Liver (tissue), 9 donors: ENCODE data around the gene SNAP25. TPM values are rescaled to one million over a fixed set of nuclear protein-coding genes. Genes with fewer than 3 reads are reported as not detected.

Source experiments
- DNase-seq: peaks from one replicate; pipeline ENCODE4 v3.0.0-alpha.2; 2017; ENCODE audit warnings: low spot score
- H3K27ac ChIP-seq, 2 donors: one replicate each; pipeline ENCODE4 v1.7.0; 2013; ENCODE audit warnings: inconsistent platforms in 2 of 2, low read length in 2 of 2, control low read depth in 1 of 2, low read depth in 1 of 2, mild to moderate bottlenecking in 1 of 2
- H3K27me3 ChIP-seq, 4 donors: one replicate each; pipeline versions ENCODE4 v1.6.1 to v1.7.0; 2013; ENCODE audit warnings: low read length in 3 of 4, inconsistent platforms in 1 of 4, mild to moderate bottlenecking in 1 of 4, moderate library complexity in 1 of 4; ENCODE audit not compliant: control insufficient read depth in 4 of 4, insufficient read depth in 4 of 4
- H3K36me3 ChIP-seq, 4 donors: one replicate each; pipeline versions ENCODE4 v1.6.1 to v1.7.0; 2013; ENCODE audit warnings: low read length in 3 of 4, mild to moderate bottlenecking in 3 of 4, low read depth in 1 of 4, moderate library complexity in 1 of 4; ENCODE audit not compliant: control insufficient read depth in 4 of 4, insufficient read depth in 3 of 4
- H3K4me1 ChIP-seq, 4 donors: one replicate each; pipeline versions ENCODE4 v1.6.1 to v1.7.0; 2013; ENCODE audit warnings: low read length in 3 of 4, mild to moderate bottlenecking in 3 of 4, moderate library complexity in 1 of 4; ENCODE audit not compliant: control insufficient read depth in 4 of 4, insufficient read depth in 4 of 4
- H3K4me3 ChIP-seq, 3 donors: one replicate each; pipeline versions ENCODE4 v1.6.1 to v1.7.0; 2013; ENCODE audit warnings: low read length in 3 of 3, control low read depth in 1 of 3, low read depth in 1 of 3, mild to moderate bottlenecking in 1 of 3
- H3K9ac ChIP-seq, 2 donors: one replicate each; pipeline ENCODE4 v1.7.0; 2013; ENCODE audit warnings: low read length in 2 of 2, mild to moderate bottlenecking in 2 of 2, moderate library complexity in 2 of 2, control low read depth in 1 of 2, low read depth in 1 of 2
- H3K9me3 ChIP-seq, 4 donors: one replicate each; pipeline versions ENCODE4 v1.6.1 to v1.7.0; 2013; ENCODE audit warnings: low read length in 3 of 4; ENCODE audit not compliant: control insufficient read depth in 4 of 4
- ATF3 ChIP-seq: IDR thresholded peaks from 2 replicates; pipeline ENCODE4 v1.6.1; 2016; ENCODE audit warnings: antibody characterized with exemption
- CTCF ChIP-seq: fragments of 150-350 bp; IDR thresholded peaks from 2 replicates; pipeline ENCODE4 v1.5.1; 2017; ENCODE audit warnings: improper control_type of control experiment, low read depth, low read length; ENCODE audit not compliant: missing input control
- EGR1 ChIP-seq, 2 donors: IDR thresholded peaks; 2 replicates each; pipeline ENCODE4 v1.6.1; 2016 to 2018; ENCODE audit warnings: antibody characterized with exemption in 2 of 2, low read depth in 2 of 2
- FOXA1 ChIP-seq: IDR thresholded peaks from 2 replicates; pipeline ENCODE4 v1.6.1; 2016; ENCODE audit warnings: antibody characterized with exemption
- FOXA2 ChIP-seq: IDR thresholded peaks from 2 replicates; pipeline ENCODE4 v1.6.1; 2016; ENCODE audit warnings: antibody characterized with exemption
- GABPA ChIP-seq, 2 donors: IDR thresholded peaks in 1 of 2; conservative IDR thresholded peaks in 1 of 2; 2 replicates each; pipeline ENCODE4 v1.6.1; 2016; ENCODE audit warnings: antibody characterized with exemption in 2 of 2, mild to moderate bottlenecking in 1 of 2, moderate library complexity in 1 of 2
- HNF4A ChIP-seq, 2 donors: conservative IDR thresholded peaks; 2 replicates each; pipeline ENCODE4 v1.6.1; 2016; ENCODE audit warnings: antibody characterized with exemption in 2 of 2, mild to moderate bottlenecking in 2 of 2
- HNF4G ChIP-seq: IDR thresholded peaks from 2 replicates; pipeline ENCODE4 v1.6.1; 2016; ENCODE audit warnings: antibody characterized with exemption
- JUND ChIP-seq, 2 donors: IDR thresholded peaks; 2 replicates each; pipeline ENCODE4 v1.6.1; 2016; ENCODE audit warnings: antibody characterized with exemption in 2 of 2
- MAX ChIP-seq: IDR thresholded peaks from 2 replicates; pipeline ENCODE4 v1.6.1; 2016; ENCODE audit warnings: antibody characterized with exemption
- NR2F2 ChIP-seq: IDR thresholded peaks from 2 replicates; pipeline ENCODE4 v1.6.1; 2016; ENCODE audit warnings: antibody characterized with exemption
- RAD21 ChIP-seq, 2 donors: IDR thresholded peaks; 2 replicates each; pipeline ENCODE4 v1.6.1; 2016; ENCODE audit warnings: antibody characterized with exemption in 2 of 2, mild to moderate bottlenecking in 2 of 2
- REST ChIP-seq: IDR thresholded peaks from 2 replicates; pipeline ENCODE4 v1.6.1; 2016; ENCODE audit warnings: antibody characterized with exemption, mild to moderate bottlenecking
- RXRA ChIP-seq, 2 donors: IDR thresholded peaks; 2 replicates each; pipeline ENCODE4 v1.6.1; 2017 to 2018; ENCODE audit warnings: antibody characterized with exemption in 2 of 2, mild to moderate bottlenecking in 1 of 2
- SP1 ChIP-seq: IDR thresholded peaks from 2 replicates; pipeline ENCODE4 v1.6.1; 2018; ENCODE audit warnings: antibody characterized with exemption, mild to moderate bottlenecking
- TAF1 ChIP-seq: conservative IDR thresholded peaks from 2 replicates; pipeline ENCODE4 v1.6.1; 2016; ENCODE audit warnings: antibody characterized with exemption, mild to moderate bottlenecking
- YY1 ChIP-seq: IDR thresholded peaks from 2 replicates; pipeline ENCODE4 v1.6.1; 2016; ENCODE audit warnings: antibody characterized with exemption, mild to moderate bottlenecking
- ZBTB33 ChIP-seq: IDR thresholded peaks from 2 replicates; pipeline ENCODE4 v1.6.1; 2016; ENCODE audit warnings: antibody characterized with exemption
- WGBS: extraction: QIAGEN DNeasy Blood & Tissue Kit; methylation state at CpG from one replicate; pipeline ENCODE4 v1.1.7; 2013; 5-methylcytosine and 5-hydroxymethylcytosine counted together
- polyA plus RNA-seq, 2 donors: library from polyadenylated mRNA; stranded (reverse) in 1 of 2; unstranded in 1 of 2; fragments of 200-250 nt in 1 of 2; fragments of >200 nt in 1 of 2; fragmentation: Nextera tagmentation in 1 of 2; extraction: Ambion mirVana in 1 of 2; gene quantifications; one replicate each; pipeline versions ENCODE4 v1.2.1 to v1.2.3, GENCODE V29; 2013 to 2015
- total RNA-seq, 2 donors: library from RNA; depleted of rRNA; stranded (reverse); fragments of >200 nt; gene quantifications; one replicate each; pipeline ENCODE4 v1.2.3, GENCODE V29; 2014
- donor health status: healthy.
- donor health status: healthy.
- donor health status: healthy.
- donor health status: healthy.
- donor health status: healthy.

The SNAP25 gene
- total and polyA plus RNA-seq, 4 donors: 0.32 to 2.7 (median 0.56) TPM

- H3K4me3 ChIP-seq: no peak overlapping the region
- DNase-seq: no peak
- H3K27ac ChIP-seq: no peak overlapping the region
- no peaks in the 10 kb centered on the region for H3K4me1 ChIP-seq
- H3K27me3 ChIP-seq: no peaks in the 10 kb centered on the region
- TF ChIP-seq FOXA1 (no peak), MAX (no peak), HNF4A (conservative IDR thresholded peaks at IDR 0.05) (no peak), GABPA (IDR thresholded peaks at IDR 0.05 in 1 of 2, conservative IDR thresholded peaks at IDR 0.05 in 1 of 2) (no peak), REST (no peak), ZBTB33 (no peak), SP1 (no peak), JUND (IDR thresholded peaks at IDR 0.05) (no peak), RXRA (IDR thresholded peaks at IDR 0.05) (no peak), TAF1 (no peak), NR2F2 (no peak), RAD21 (IDR thresholded peaks at IDR 0.05) (no peak), ATF3 (no peak), YY1 (no peak), CTCF (no peak), EGR1 (IDR thresholded peaks at IDR 0.05; ENCODE audit: low read depth in 2 of 2) (no peak), FOXA2 (no peak), HNF4G (no peak)
- WGBS: 88% methylated on average over 4 of the region's 4 CpGs
- no peak overlapping the region for H3K9ac ChIP-seq
- H3K9me3 ChIP-seq: no peaks in the 10 kb centered on the region
- H3K36me3 ChIP-seq: no peaks in the 10 kb centered on the region
These were observed 64.4 kb downstream of the SNAP25 start for GRCh38 chr20:10282979-10283456.
